GM18870 (cell line): ENCODE data around the gene DAAM2.

Source experiments
- ATAC-seq: cut with Tn5 transposase; IDR thresholded peaks from one replicate; pipeline ENCODE4 v1.9.1; 2021; ENCODE audit warnings: moderate library complexity; ENCODE audit not compliant: unreplicated experiment

The DAAM2 gene

GRCh38 chr6:39843305-39844020 is 51.3 kb downstream of the DAAM2 start:
- ATAC-seq: no peak

DNA sequence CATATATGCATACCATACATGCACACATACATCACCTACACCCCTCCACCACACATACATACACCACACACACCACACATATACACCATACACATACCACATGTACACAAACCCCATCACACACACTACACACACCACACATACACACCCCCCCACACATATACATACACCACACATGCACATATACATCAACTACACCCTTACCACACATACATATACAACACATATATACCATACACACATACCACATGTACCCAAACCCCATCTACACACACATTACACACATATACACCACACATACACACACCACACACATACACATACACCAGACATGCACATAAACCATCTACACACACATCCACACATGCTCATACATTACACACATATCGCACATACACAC is 52.7 kb downstream of the DAAM2 start:
- no peak for ATAC-seq

DNA sequence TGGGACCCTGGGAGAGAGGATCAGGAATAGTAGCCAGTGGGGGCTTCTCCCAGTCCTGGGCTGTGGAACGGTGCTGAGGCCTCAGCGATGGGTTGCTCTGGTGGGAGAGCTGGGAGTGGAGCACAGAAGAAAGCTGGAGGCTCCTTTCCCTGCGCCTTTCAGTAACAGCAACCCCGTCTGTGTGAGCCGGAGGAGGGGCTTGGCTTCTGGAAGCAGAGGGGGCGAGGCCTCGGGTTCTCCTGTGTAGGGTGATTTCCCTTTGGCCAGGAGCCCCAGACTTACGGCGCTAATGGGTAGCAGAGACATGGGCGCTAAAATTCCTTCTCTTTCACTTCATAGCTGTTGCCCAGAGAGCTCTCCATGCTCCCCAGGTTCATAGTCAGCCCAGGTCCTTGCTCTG is 55.0 kb downstream of the DAAM2 start:
- ATAC-seq: no peak

- no peak for ATAC-seq
Measured at GRCh38 chr6:39848171-39848570, 56.0 kb downstream of the DAAM2 start.

DNA sequence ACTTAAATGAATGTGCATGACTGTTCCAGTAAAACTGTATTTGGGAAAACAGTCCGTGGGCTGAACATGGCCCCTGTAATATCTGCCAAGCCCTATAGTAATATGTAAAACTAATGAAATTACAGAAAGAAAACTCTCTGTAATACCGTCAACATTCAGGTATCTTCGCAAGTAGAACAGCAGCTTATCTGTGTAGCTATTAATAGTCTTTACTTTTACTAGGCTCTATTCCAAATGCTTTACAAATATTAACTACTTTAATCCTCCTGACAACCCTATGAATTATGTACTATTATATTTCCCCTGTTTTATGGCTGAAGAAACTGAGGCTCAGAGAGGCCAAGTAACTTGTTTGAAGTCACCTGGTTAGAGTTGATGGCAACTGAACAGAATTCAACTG is 57.1 kb downstream of the DAAM2 start:
- ATAC-seq: no peak

DNA sequence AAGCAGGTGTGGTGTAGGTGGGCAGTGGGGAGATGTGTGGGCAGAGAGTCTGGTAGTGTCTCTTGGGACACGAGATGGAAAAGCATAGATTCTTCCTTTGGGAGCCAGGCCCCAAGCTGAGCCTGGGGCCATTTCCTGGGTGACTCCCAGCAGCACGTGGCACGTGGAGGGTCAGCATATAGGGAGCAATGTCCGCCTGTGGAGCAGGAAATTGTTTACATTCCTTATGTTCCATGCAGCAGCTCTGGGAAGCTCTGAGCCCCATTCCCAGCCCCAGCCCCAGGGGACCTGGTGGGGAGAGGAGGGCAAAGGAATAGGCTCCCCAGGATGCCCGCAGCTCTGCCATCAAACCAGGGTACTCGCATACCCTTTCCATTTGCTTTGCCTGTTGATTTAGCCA is 57.6 kb downstream of the DAAM2 start:
- ATAC-seq: no peak

GRCh38 chr6:39850736-39851297 is 58.6 kb downstream of the DAAM2 start:
- no peak for ATAC-seq

DNA sequence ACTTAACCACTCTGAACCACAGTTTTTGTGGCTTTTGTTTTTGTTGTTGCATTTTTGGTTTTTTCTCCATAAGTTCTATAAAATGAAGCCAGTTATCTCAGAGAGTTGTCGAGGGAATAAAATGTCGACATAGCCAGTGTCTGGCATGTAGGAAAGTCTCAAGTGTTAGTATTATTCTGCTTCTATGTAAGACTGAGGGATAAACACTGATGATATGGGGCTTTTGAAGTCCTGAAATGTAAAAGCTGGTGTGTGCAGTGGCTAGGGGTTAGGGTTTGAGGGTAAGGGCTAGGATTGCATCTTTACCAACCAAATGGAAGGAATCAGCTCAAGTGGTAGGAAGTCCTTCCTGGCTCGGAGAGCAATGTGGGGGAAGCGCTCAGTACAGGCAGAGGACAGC is 59.2 kb downstream of the DAAM2 start:
- ATAC-seq: no peak

DNA sequence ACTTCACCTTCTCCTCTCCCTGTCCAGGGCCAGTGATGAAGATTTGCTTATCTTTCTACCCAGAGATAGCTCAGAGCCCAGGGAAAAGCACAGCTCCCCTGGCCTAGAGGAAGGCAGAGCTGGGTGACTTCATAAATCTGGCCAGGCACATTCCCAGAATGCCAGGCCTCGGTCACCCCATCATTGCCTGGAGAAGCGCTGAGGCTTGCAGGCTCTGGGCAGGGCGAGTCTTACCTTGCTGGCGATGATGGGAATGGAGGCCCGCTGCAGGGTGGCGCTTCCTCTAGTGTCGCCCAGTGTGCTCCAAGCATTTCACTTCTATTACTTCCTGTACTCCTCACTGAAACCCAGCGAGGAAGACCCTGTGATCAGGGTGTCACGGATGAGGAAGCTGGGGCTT is 60.1 kb downstream of the DAAM2 start:
- ATAC-seq: no peak

GRCh38 chr6:39853604-39854003 is 61.4 kb downstream of the DAAM2 start:
- no peak for ATAC-seq

GRCh38 chr6:39855356-39855995 is 63.3 kb downstream of the DAAM2 start:
- ATAC-seq: no peak

GRCh38 chr6:39859025-39859424 is 66.8 kb downstream of the DAAM2 start:
- no peak for ATAC-seq

DNA sequence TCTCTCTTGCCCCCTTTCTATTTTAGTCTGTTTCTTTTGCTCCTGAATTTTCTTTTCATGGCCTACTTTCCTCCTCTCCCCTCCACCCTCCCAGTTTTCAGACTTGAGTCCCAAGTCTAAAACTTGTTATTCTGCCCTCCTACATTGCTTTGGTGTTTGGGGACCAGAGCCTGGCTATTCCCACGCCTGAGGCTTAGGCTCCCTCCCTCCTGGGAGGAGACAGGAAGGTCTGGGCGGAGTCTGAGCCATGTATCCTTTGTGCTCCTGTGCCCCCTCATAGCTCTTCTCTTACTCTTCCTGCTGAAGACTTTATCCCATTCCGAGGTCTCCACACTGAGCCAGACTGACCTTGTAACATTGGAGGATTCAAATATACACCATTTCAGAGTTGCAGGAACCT is 69.5 kb downstream of the DAAM2 start:
- ATAC-seq: no peak

DNA sequence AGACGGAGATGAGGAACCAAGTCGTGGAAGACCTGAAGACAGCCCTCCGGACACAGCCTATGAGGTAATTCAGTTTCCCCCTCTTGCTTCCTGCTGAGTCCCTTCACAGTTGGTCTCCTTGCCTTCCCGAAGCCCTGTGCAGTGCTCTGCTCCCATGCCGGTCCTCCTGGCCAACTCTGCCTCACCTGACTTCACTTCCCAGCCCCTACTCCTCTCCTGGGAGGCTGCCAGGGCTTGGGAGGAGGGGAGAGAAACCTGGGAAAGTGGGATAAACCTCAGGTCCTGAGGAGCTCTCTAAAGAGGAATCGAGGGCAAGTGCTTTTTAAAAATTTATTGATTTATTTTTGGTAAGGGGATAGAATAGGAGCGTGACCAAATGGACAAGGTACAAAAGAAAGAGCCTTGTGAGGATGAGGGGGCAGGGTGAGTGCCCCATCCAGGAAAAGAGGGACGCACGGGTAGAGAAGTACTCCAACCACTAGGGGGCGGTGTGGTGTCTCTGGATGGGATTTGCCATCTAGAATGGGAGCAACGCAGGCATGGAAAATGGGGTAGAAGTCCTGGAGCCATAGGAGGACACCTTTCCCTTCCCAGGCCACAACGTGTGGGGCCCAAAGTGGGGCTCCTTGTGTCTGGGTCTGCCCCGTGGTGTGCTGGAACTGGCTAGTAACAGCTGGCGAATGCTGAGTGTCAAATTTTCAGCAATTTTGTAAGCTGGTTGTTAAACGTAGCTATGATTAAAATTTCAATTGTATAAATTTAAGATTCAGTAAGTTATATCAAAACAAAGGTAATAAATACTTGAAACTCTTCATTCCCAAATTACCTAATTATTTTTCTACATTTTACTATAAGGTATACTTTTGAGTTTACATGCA is 73.1 kb downstream of the DAAM2 start:
- no peak for ATAC-seq

- no peak for ATAC-seq
Measured at GRCh38 chr6:39867592-39867991, 75.4 kb downstream of the DAAM2 start.

GRCh38 chr6:39870950-39871349 is 78.8 kb downstream of the DAAM2 start:
- ATAC-seq: no peak

DNA sequence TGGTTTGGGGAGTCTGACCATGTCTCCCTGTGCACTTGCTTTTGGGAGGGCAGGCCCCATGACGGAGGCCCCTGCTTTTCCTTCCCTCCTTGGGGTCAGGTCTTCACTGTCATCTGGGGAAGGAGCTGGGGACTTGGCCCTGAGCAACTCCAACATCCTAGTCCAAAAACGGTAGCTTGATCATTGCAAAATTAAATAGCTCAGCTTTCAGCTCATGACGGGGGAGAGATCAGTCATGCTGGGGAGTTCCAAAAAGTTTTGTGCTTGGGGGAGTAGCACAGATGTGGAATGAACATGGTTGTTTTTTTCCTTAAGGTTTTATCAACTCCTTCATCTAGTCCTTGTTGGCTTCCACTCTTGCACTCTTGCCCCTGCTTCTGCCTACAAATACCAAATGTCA is 81.3 kb downstream of the DAAM2 start:
- no peak for ATAC-seq

GRCh38 chr6:39876111-39876510 is 83.9 kb downstream of the DAAM2 start:
- ATAC-seq: no peak

DNA sequence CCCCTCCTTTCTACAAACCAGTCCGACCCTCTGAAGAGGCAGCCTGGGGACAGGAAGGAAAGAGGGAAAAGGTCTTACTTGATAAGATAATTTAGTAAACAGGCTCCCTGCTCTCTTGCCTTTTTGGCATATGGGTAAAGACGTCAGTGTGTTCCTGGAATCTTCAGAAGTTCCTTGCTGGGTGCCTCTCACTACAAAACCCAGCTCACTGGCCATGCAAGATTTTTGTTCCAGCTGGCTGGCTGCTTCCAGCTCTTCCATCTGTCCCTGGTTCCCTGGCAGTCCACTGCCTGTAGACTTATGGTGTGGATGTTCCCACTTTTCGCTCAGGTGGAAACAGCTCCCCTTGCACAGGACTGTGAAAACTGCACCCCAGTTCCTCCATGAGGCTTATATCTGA is 84.7 kb downstream of the DAAM2 start:
- ATAC-seq: no peak

GRCh38 chr6:39879535-39879934 is 87.4 kb downstream of the DAAM2 start:
- ATAC-seq: no peak

- no peak for ATAC-seq
Measured at GRCh38 chr6:39880594-39880993, 88.4 kb downstream of the DAAM2 start.
